BE2C (cell line): ENCODE results near the gene CCDC24.

Experiments used
- DNase-seq: peaks from one replicate; pipeline ENCODE4 v3.0.0-alpha.2; 2020
- H3K27me3 ChIP-seq: fragments of 250-450 bp; sonication (Bioruptor Pico); 2 replicates; pipeline ENCODE4 v1.5.1; 2020; ENCODE audit warnings: mild to moderate bottlenecking
- H3K36me3 ChIP-seq: fragments of 250-450 bp; sonication (Bioruptor Pico); 2 replicates; pipeline ENCODE4 v1.5.1; 2020; ENCODE audit warnings: mild to moderate bottlenecking
- H3K4me1 ChIP-seq: fragments of 250-450 bp; sonication (Bioruptor Pico); 2 replicates; pipeline ENCODE4 v1.5.1; 2020
- H3K4me3 ChIP-seq: 2 replicates; pipeline ENCODE4 v1.5.1; 2011; ENCODE audit warnings: low read depth, low read length
- H3K9me3 ChIP-seq: fragments of 250-450 bp; sonication (Bioruptor Pico); 2 replicates; pipeline ENCODE4 v1.5.1; 2020
- TF ChIP-seq, protein P1 (sequence below): IDR thresholded peaks from 2 replicates; pipeline ENCODE4 v1.5.1; 2012; ENCODE audit warnings: mild to moderate bottlenecking, low read depth, low read length

Gene CCDC24

GRCh38 chr1:43969416-43969745 lies 22.0 kb upstream of the CCDC24 start:
- H3K4me1 ChIP-seq, result no peaks in the 10 kb centered on the region
- H3K9me3 ChIP-seq, result no peaks in the 10 kb centered on the region
- peaks cover 4% of the 10 kb centered on the region for H3K36me3 ChIP-seq
- H3K4me3 ChIP-seq, result peak overlapping the region; percentile 52
- DNase-seq, result no peak
- TF ChIP-seq, protein P1, sequence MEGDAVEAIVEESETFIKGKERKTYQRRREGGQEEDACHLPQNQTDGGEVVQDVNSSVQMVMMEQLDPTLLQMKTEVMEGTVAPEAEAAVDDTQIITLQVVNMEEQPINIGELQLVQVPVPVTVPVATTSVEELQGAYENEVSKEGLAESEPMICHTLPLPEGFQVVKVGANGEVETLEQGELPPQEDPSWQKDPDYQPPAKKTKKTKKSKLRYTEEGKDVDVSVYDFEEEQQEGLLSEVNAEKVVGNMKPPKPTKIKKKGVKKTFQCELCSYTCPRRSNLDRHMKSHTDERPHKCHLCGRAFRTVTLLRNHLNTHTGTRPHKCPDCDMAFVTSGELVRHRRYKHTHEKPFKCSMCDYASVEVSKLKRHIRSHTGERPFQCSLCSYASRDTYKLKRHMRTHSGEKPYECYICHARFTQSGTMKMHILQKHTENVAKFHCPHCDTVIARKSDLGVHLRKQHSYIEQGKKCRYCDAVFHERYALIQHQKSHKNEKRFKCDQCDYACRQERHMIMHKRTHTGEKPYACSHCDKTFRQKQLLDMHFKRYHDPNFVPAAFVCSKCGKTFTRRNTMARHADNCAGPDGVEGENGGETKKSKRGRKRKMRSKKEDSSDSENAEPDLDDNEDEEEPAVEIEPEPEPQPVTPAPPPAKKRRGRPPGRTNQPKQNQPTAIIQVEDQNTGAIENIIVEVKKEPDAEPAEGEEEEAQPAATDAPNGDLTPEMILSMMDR, result no peak
- H3K27me3 ChIP-seq, result no peaks in the 10 kb centered on the region

GRCh38 chr1:43969746-43970466 lies 21.5 kb upstream of the CCDC24 start, which contains the start of gene DPH2:
Gene DPH2, plus strand, starts transcription at chr1:43970010. Its CDS starts 166 bp downstream, at chr1:43970176.
- peak; percentile 94 for DNase-seq
- H3K9me3 ChIP-seq, result no peaks in the 10 kb centered on the region
- peaks cover 4% of the 10 kb centered on the region for H3K36me3 ChIP-seq
- H3K4me1 ChIP-seq, result no peaks in the 10 kb centered on the region
- H3K4me3 ChIP-seq, result peak within 1 kb of the TSS; percentile 88
- TF ChIP-seq, protein P1, result no peak
- no peaks in the 10 kb centered on the region for H3K27me3 ChIP-seq

GRCh38 chr1:43970502-43970901 lies 20.9 kb upstream of the CCDC24 start:
- Histone ChIP-seq H3K4me1 (no peaks in the 10 kb centered on the region), H3K9me3 (no peaks in the 10 kb centered on the region), H3K36me3 (peaks cover 4% of the 10 kb centered on the region), H3K4me3 (peak overlapping the region; percentile 88), H3K27me3 (no peaks in the 10 kb centered on the region)
- TF ChIP-seq, protein P1, result no peak
- no peak for DNase-seq

GRCh38 chr1:43970911-43971310 lies 20.5 kb upstream of the CCDC24 start:
- H3K27me3 ChIP-seq, result no peaks in the 10 kb centered on the region
- no peaks in the 10 kb centered on the region for H3K9me3 ChIP-seq
- no peaks in the 10 kb centered on the region for H3K4me1 ChIP-seq
- peak overlapping the region; percentile 88 for H3K4me3 ChIP-seq
- peaks cover 4% of the 10 kb centered on the region for H3K36me3 ChIP-seq
- DNase-seq, result no peak
- TF ChIP-seq, protein P1, result no peak

DNA sequence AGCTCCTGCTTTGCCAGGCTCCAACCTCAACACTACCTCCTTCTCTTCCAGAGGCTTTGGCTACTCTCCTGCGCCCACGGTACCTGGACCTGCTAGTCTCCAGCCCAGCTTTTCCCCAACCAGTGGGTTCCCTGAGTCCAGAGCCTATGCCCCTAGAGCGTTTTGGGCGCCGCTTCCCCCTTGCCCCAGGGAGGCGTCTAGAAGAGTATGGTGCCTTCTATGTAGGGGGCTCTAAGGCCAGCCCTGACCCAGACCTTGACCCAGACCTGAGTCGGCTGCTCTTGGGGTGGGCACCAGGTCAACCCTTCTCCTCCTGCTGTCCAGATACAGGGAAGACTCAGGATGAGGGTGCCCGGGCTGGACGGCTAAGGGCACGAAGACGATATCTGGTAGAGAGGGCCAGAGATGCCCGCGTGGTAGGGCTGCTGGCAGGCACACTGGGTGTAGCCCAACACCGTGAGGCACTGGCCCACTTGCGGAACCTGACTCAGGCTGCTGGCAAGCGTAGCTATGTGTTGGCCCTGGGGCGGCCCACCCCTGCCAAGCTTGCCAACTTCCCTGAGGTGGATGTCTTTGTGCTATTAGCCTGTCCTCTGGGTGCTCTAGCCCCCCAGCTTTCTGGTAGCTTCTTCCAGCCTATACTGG lies 19.9 kb upstream of the CCDC24 start:
- Histone ChIP-seq H3K27me3 (no peaks in the 10 kb centered on the region), H3K36me3 (peaks cover 7% of the 10 kb centered on the region), H3K4me1 (no peaks in the 10 kb centered on the region), H3K4me3 (no peak overlapping the region), H3K9me3 (no peaks in the 10 kb centered on the region)
- TF ChIP-seq, protein P1, result no peak
- no peak for DNase-seq

DNA sequence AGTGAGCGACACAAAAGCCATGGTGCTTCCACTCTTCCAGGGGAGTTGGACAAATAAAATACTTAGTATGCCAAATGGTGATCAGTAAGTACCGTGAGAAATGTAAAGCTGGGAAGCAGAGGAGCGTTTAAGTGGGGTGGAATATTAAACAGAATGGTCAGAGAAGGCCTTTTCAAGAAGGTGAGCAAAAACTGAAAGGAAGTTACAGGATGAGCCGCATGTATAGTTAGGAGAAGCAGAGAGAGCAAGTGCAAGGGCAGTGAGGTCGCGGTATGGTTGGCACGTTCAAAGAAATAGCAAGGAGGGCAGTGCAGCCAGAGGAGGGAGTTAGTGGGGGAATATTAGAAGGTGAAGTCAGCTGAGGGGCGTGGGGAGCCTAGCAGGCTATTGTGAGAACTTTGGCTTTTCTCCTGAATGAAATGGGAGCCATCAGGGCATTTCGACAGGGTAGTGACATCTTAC lies 17.4 kb upstream of the CCDC24 start:
- no peaks in the 10 kb centered on the region for H3K9me3 ChIP-seq
- TF ChIP-seq, protein P1, result no peak
- H3K36me3 ChIP-seq, result peaks cover 11% of the 10 kb centered on the region
- peak overlapping the region; percentile 80 for H3K4me3 ChIP-seq
- DNase-seq, result no peak
- no peaks in the 10 kb centered on the region for H3K27me3 ChIP-seq
- H3K4me1 ChIP-seq, result no peaks in the 10 kb centered on the region
